GM12878 (cell line): Measurements from ENCODE around the gene HAGHL. TPM values are rescaled to one million over a fixed set of nuclear protein-coding genes. Genes with fewer than 3 reads are reported as not detected.

Experiments
- ASH2L ChIP-seq: fragments of 300-600, 200-600 bp; sonication (generic); IDR thresholded peaks from 2 replicates; pipeline ENCODE4 v1.6.1; 2017; ENCODE audit warnings: low read depth, mild to moderate bottlenecking, borderline replicate concordance
- BCL3 ChIP-seq: IDR thresholded peaks from 2 replicates; pipeline ENCODE4 v1.6.1; 2011; ENCODE audit warnings: borderline replicate concordance, low read depth, mild to moderate bottlenecking, moderate library complexity, low read length; ENCODE audit not compliant: insufficient read depth, poor library complexity, severe bottlenecking
- BMI1 ChIP-seq: fragments of 450-650 bp; IDR thresholded peaks from 2 replicates; pipeline ENCODE4 v1.6.1; 2016; ENCODE audit warnings: mild to moderate bottlenecking, moderate library complexity, borderline replicate concordance
- CREB1 ChIP-seq: IDR thresholded peaks from 2 replicates; pipeline ENCODE4 v1.6.1; 2012; ENCODE audit warnings: low read depth, mild to moderate bottlenecking, inconsistent platforms
- DPF2 ChIP-seq: fragments of 450-650 bp; IDR thresholded peaks from 2 replicates; pipeline ENCODE4 v1.6.1; 2017; ENCODE audit warnings: mild to moderate bottlenecking
- ELK1 ChIP-seq: IDR thresholded peaks from 2 replicates; pipeline ENCODE4 v1.6.1; 2012; ENCODE audit warnings: low read depth, low read length, improper control_type of control experiment
- EZH2 ChIP-seq: IDR thresholded peaks from 2 replicates; pipeline ENCODE4 v1.6.1; 2012; ENCODE audit warnings: low read depth, mild to moderate bottlenecking, control low read depth, inconsistent platforms, low read length, borderline replicate concordance; ENCODE audit not compliant: control insufficient read depth
- FOXM1 ChIP-seq: IDR thresholded peaks from 2 replicates; pipeline ENCODE4 v1.6.1; 2012; ENCODE audit warnings: low read depth, mild to moderate bottlenecking, inconsistent platforms, low read length, moderate library complexity
- GABPA ChIP-seq: IDR thresholded peaks from 2 replicates; pipeline ENCODE4 v1.6.1; 2014; ENCODE audit warnings: antibody characterized with exemption, low read depth, mild to moderate bottlenecking, inconsistent platforms
- GATAD2B ChIP-seq: fragments of 450-650 bp; conservative IDR thresholded peaks from 2 replicates; pipeline ENCODE4 v1.6.1; 2017; ENCODE audit warnings: low read depth, mild to moderate bottlenecking, moderate library complexity
- HDAC2 ChIP-seq: fragments of 200-600 bp; sonication (generic); IDR thresholded peaks from 2 replicates; pipeline ENCODE4 v1.6.1; 2017
- MAX ChIP-seq: IDR thresholded peaks from 2 replicates; pipeline ENCODE4 v1.6.1; 2012; ENCODE audit warnings: low read depth, low read length, improper control_type of control experiment
- MEF2A ChIP-seq: IDR thresholded peaks from 2 replicates; pipeline ENCODE4 v1.6.1; 2011; ENCODE audit warnings: low read depth, mild to moderate bottlenecking, low read length, moderate library complexity; ENCODE audit not compliant: insufficient read depth
- NFXL1 ChIP-seq: fragments of 450-650 bp; IDR thresholded peaks from 2 replicates; pipeline ENCODE4 v1.6.1; 2017; ENCODE audit warnings: antibody characterized with exemption, mild to moderate bottlenecking, borderline replicate concordance
- NRF1 ChIP-seq: conservative IDR thresholded peaks from 2 replicates; pipeline ENCODE4 v1.6.1; 2011; ENCODE audit warnings: mild to moderate bottlenecking, low read depth, low read length, improper control_type of control experiment
- POLR2A ChIP-seq: IDR thresholded peaks from 2 replicates; pipeline ENCODE4 v1.6.1; 2011; ENCODE audit warnings: low read depth, mild to moderate bottlenecking, low read length
- REST ChIP-seq: IDR thresholded peaks from 2 replicates; pipeline ENCODE4 v1.6.1; 2012; ENCODE audit warnings: mild to moderate bottlenecking, low read depth, low read length
- RFX5 ChIP-seq: IDR thresholded peaks from 2 replicates; pipeline ENCODE4 v1.6.1; 2011; ENCODE audit warnings: low read depth, low read length, improper control_type of control experiment
- SPI1 ChIP-seq: IDR thresholded peaks from 2 replicates; pipeline ENCODE4 v1.6.1; 2011; ENCODE audit warnings: low read depth, mild to moderate bottlenecking, low read length, moderate library complexity, borderline replicate concordance; ENCODE audit not compliant: insufficient read depth
- ZBTB4 ChIP-seq: fragments of 450-650 bp; formaldehyde crosslinking; IDR thresholded peaks from 2 replicates; pipeline ENCODE4 v1.4.0; 2022; ENCODE audit warnings: mild to moderate bottlenecking, moderate library complexity
- ZNF217 ChIP-seq: fragments of 450-650 bp; IDR thresholded peaks from 2 replicates; pipeline ENCODE4 v1.6.1; 2017; ENCODE audit warnings: antibody characterized with exemption, mild to moderate bottlenecking
- polyA plus RNA-seq, 11 experiments: library from polyadenylated mRNA; depleted of rRNA in 4 of 11; unstranded in 6 of 11; stranded (reverse) in 5 of 11; fragments of >200 nt; fragmentation: Nextera tagmentation in 4 of 11; fragmentation: Illumina TruSeq in 1 of 11; extraction: Ambion mirVana in 4 of 11; extraction: Trizol in 1 of 11; gene quantifications; 1 replicate in 1 of 11; 2 replicates in 10 of 11; pipeline versions ENCODE4 v1.2.1 to v1.2.3, GENCODE V29; 2011 to 2016; ENCODE audit warnings: inconsistent platforms in 2 of 11, missing spikeins in 2 of 11, low read depth in 1 of 11
- total RNA-seq, 4 experiments: library from RNA; depleted of rRNA in 3 of 4; stranded (reverse); fragments of >200 nt in 3 of 4; fragmentation: Illumina TruSeq in 1 of 4; extraction: Trizol in 1 of 4; gene quantifications; 2 replicates each; pipeline versions ENCODE4 v1.2.1 to v1.2.3, GENCODE V29; 2013 to 2021

Gene HAGHL
- total and polyA plus RNA-seq, 10 of the 15 experiments (the other 5 are each of a cell fraction or from before 2014, with no cell fraction given): 0.23 to 44.6 (median 16.4) TPM

GRCh38 chr16:684071-684794 lies 42.7 kb upstream of the HAGHL start, which contains the start of gene JMJD8 (continued):
- peak; percentile 52; the same call in 1 of the 2 replicates for TF ChIP-seq GATAD2B
- no peak for TF ChIP-seq ZNF217
- TF ChIP-seq BCL3: peak; percentile 88
- TF ChIP-seq SPI1: no peak
- no peak for TF ChIP-seq HDAC2
- TF ChIP-seq BMI1: peak; percentile 99
- no peak for TF ChIP-seq ASH2L
- no peak for TF ChIP-seq ZBTB4 (CRISPR knock-in tag)
- TF ChIP-seq POLR2A: peak; percentile 92
- TF ChIP-seq EZH2: no peak
- TF ChIP-seq MAX: peak; percentile 90
- no peak for TF ChIP-seq FOXM1
- no peak for TF ChIP-seq REST
- TF ChIP-seq CREB1: peak; percentile 92
- TF ChIP-seq NRF1: no peak
- 0 out of 2 replicates have a peak, but pooled peaks have one; percentile 27 for TF ChIP-seq MEF2A
- peak; percentile 75; the same call in 1 of the 2 replicates for TF ChIP-seq ELK1
- TF ChIP-seq DPF2: peak; percentile 70; the same call in 1 of the 2 replicates
- TF ChIP-seq GABPA: peak; percentile 95
- TF ChIP-seq RFX5: 0 out of 2 replicates have a peak, but pooled peaks have one; percentile 26
- TF ChIP-seq NFXL1: no peak
